WERI-Rb-1 (cell line): ENCODE results near the gene LINC01488.

Experiments
- DNase-seq: peaks from one replicate; pipeline ENCODE4 v3.0.0-alpha.2; 2020
- H3K27ac ChIP-seq: fragments of 250-450 bp; sonication (Bioruptor Pico); 2 replicates; pipeline ENCODE4 v1.5.1; 2020; ENCODE audit warnings: mild to moderate bottlenecking, moderate library complexity
- H3K27me3 ChIP-seq: fragments of 250-450 bp; sonication (Bioruptor Pico); 2 replicates; pipeline ENCODE4 v1.5.1; 2021; ENCODE audit warnings: mild to moderate bottlenecking, low read depth, moderate library complexity; ENCODE audit not compliant: insufficient read depth, severe bottlenecking
- H3K36me3 ChIP-seq: fragments of 250-450 bp; sonication (Bioruptor Pico); 2 replicates; pipeline ENCODE4 v1.5.1; 2020; ENCODE audit warnings: mild to moderate bottlenecking, moderate library complexity
- H3K4me3 ChIP-seq: 2 replicates; pipeline ENCODE4 v1.5.1; 2011; ENCODE audit warnings: low read depth, mild to moderate bottlenecking, control low read depth, low read length
- H3K9me3 ChIP-seq: fragments of 250-450 bp; sonication (Bioruptor Pico); 2 replicates; pipeline ENCODE4 v1.5.1; 2021; ENCODE audit warnings: mild to moderate bottlenecking, moderate library complexity; ENCODE audit not compliant: severe bottlenecking
- TF ChIP-seq, protein P1 (sequence below): IDR thresholded peaks from 2 replicates; pipeline ENCODE4 v1.5.1; 2011; ENCODE audit warnings: low read depth, mild to moderate bottlenecking, control low read depth, inconsistent platforms, low read length

Gene LINC01488

DNA sequence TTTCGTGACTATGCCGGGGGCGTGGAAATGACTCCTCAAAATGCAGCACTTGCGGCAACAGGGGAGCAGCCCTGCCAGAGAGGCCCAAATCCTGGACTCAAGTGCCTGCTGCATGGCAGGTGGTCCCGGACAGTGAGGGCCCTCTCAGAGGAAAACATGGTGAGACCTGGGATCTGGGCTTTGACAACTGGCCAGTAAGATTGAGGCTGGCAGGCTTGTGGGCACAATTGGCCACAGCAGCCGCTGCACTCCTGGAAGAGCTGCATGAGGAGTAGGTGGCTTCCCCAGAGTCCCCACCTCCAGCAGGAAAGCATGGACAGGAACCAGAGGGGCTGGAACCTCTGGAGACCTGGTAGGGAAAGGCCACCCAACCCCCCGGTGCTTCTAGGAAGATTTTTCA lies 13.4 kb downstream of the LINC01488 start:
- H3K27me3 ChIP-seq = peaks cover 69% of the 10 kb centered on the region
- TF ChIP-seq, protein P1, sequence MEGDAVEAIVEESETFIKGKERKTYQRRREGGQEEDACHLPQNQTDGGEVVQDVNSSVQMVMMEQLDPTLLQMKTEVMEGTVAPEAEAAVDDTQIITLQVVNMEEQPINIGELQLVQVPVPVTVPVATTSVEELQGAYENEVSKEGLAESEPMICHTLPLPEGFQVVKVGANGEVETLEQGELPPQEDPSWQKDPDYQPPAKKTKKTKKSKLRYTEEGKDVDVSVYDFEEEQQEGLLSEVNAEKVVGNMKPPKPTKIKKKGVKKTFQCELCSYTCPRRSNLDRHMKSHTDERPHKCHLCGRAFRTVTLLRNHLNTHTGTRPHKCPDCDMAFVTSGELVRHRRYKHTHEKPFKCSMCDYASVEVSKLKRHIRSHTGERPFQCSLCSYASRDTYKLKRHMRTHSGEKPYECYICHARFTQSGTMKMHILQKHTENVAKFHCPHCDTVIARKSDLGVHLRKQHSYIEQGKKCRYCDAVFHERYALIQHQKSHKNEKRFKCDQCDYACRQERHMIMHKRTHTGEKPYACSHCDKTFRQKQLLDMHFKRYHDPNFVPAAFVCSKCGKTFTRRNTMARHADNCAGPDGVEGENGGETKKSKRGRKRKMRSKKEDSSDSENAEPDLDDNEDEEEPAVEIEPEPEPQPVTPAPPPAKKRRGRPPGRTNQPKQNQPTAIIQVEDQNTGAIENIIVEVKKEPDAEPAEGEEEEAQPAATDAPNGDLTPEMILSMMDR = no peak
- no peak overlapping the region for H3K4me3 ChIP-seq
- H3K9me3 ChIP-seq = no peaks in the 10 kb centered on the region
- no peak for DNase-seq
- H3K36me3 ChIP-seq = no peaks in the 10 kb centered on the region
- H3K27ac ChIP-seq = no peak overlapping the region

DNA sequence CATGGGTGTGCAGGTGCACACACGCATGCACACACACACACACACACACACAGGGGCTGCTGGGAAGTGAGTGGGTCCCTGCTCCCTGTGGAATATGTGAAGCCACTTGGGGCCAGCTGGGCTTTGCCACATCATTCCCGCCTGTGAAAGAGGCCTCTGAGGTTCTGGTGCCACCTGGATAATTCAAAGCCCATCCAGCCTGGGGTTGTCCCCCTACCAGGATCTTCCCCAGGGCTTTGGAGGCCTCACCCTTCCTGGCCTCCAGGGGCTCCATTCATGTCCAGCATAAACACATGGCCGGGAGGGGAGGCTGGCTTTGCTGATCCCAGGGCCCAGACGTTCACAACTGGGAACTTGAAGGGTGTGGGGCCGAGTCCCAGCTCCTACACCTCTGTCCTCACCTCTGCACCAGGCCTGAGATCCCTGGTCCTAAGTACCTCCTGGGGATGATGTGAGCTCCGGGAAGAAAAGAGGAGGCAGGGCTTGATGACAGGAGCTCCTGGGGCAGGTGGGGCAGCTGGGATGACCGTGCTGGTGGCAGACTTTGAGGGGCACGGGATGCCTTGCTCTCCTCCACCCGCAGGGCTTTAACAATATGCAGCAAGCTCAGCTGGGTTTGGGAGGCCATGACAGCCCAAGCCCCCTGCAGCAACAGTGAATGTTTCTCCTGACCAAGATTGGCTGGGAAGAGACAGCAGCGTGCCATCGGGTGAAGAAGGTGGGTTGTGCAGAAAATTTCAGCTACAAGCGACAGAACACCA lies 14.2 kb downstream of the LINC01488 start:
- DNase-seq = no peak
- no peak overlapping the region for H3K27ac ChIP-seq
- no peaks in the 10 kb centered on the region for H3K9me3 ChIP-seq
- TF ChIP-seq, protein P1 = no peak
- H3K27me3 ChIP-seq = peaks cover 71% of the 10 kb centered on the region
- H3K36me3 ChIP-seq = no peaks in the 10 kb centered on the region
- H3K4me3 ChIP-seq = no peak overlapping the region

DNA sequence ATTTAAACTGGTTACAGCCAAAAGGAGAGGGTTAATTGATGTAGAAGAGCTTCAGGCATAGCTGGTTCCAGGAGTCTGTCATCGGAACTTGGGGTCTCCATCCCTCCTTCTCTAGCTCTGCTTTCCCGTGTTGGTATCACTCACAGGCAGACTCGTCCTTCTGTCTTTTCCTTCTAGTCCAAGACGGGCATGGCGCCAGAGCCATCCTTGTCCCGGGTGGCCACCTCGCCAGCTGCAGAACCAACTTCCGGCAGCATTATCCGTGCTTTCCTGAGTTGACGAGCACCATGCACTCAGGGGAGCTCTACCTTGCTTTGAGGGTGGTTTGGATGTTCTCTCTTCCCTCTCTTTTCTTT lies 14.7 kb downstream of the LINC01488 start:
- Histone ChIP-seq H3K36me3 (no peaks in the 10 kb centered on the region), H3K27me3 (peaks cover 70% of the 10 kb centered on the region), H3K27ac (no peak overlapping the region), H3K4me3 (no peak overlapping the region), H3K9me3 (no peaks in the 10 kb centered on the region)
- DNase-seq = no peak
- TF ChIP-seq, protein P1 = no peak

DNA sequence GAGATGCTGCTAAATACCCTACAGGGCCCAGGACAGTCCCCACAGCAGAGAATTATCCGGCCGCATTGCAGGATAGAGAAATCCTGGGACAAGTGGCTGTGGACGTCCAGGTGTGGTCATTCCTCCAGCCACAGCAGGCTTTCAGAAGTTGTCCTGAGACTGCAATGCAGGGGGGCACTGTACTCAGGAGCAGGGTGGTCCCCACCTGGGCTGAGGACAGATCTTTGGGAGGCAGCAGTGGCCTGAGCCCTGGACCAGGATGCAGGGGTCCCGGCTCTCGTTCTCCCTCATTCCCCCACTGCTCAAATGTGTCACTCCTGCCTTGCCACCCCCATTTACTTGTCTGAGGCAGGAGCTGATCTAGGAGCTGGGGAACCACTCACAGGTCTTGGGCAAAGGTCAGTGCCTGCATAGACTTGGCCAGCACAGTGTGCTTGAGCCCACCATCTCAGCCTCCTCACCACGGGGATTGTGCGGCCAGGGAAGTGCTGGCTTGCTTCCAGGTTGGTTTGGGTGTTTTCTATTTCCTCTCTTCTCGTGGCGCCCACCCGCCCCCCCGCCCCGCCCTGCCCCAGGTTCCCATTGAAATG lies 15.3 kb downstream of the LINC01488 start:
- TF ChIP-seq, protein P1 = no peak
- no peaks in the 10 kb centered on the region for H3K9me3 ChIP-seq
- no peak for DNase-seq
- peaks cover 67% of the 10 kb centered on the region for H3K27me3 ChIP-seq
- no peaks in the 10 kb centered on the region for H3K36me3 ChIP-seq
- H3K27ac ChIP-seq = no peak overlapping the region
- H3K4me3 ChIP-seq = no peak overlapping the region

DNA sequence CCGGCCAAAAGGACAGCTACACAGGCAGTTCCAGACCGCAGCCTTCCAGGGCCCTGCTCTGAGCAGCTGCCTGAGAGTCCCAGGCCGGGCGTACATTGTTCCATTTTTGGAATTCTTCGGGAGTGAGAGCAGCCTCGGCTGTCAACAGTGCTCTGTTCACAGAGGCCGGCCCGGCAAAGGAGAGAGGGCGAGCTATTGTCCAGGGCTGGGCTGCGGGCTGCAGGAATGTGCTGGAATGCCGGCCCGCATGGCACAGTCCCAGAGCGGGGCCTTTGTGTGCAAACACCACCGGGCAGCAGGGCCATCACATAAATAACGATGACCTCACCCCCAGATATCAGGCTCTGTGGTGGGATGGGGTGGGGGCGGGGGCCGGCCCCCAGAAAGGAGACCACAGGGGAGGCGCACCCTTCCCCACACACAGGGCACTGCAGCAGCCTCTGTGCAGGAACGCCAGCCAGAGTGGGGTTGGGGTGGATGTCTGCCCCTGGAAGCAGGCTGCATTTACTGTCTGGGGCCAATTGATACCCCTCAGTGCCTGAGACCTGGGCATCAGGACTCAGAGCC lies 15.8 kb downstream of the LINC01488 start:
- H3K4me3 ChIP-seq = no peak overlapping the region
- TF ChIP-seq, protein P1 = no peak
- H3K27ac ChIP-seq = no peak overlapping the region
- H3K27me3 ChIP-seq = peaks cover 68% of the 10 kb centered on the region
- DNase-seq = no peak
- H3K36me3 ChIP-seq = no peaks in the 10 kb centered on the region
- no peaks in the 10 kb centered on the region for H3K9me3 ChIP-seq
